Measurements from ENCODE around the gene FCRL6. TPM values are rescaled to one million over a fixed set of nuclear protein-coding genes. Genes with fewer than 3 reads are reported as not detected.
A peak's percentile ranks its signal among the peaks of the same experiment; 100 is the strongest.

FCRL6 gene
- total RNA-seq, 1 experiment from 2014 or later = not detected

- Mint-ChIP-seq H3K9me3 (ENCODE audit: unreplicated experiment) (no peaks in the 10 kb centered on the region), H3K4me3 (ENCODE audit: unreplicated experiment) (no peak overlapping the region), H3K27me3 (ENCODE audit: insufficient read depth, unreplicated experiment) (no peaks in the 10 kb centered on the region), H3K4me1 (ENCODE audit: low read depth, unreplicated experiment) (peaks cover 47% of the 10 kb centered on the region), H3K27ac (ENCODE audit: unreplicated experiment) (no peak overlapping the region), H3K36me3 (ENCODE audit: insufficient read depth, unreplicated experiment) (peaks cover 7% of the 10 kb centered on the region)
- DNase-seq = no peak
- no peaks in the 10 kb centered on the region for H3K27me3 ChIP-seq (replicated peaks; ENCODE audit: control insufficient read depth, insufficient read depth, low read length)
- POLR2A ChIA-PET = no interaction called here
- H3K4me1 ChIP-seq = peaks cover 33% of the 10 kb centered on the region
- H3K36me3 ChIP-seq (ENCODE audit: control insufficient read depth, insufficient read depth, low read length) = no peaks in the 10 kb centered on the region
- H3K9me3 ChIP-seq = no peaks in the 10 kb centered on the region
- no TSS peak for BruUV-seq (replicated peaks)
- TF ChIP-seq CTCF (IDR thresholded peaks at IDR 0.05; ENCODE audit: insufficient read depth in 1 of 2, low read depth in 1 of 2, low read length in 1 of 2, severe bottlenecking in 1 of 2, unreplicated experiment in 1 of 2) = no peak
- intact Hi-C loops (cut with micrococcal nuclease; ENCODE audit: unreplicated experiment) = no loop called here
- CTCF ChIA-PET = interaction anchor here (0.8 to 1.0 kb wide), 2 partner anchors 12 to 220 kb away, joined by 3 to 5 read pairs; no protein-coding TSS in a partner anchor
- H3K4me3 ChIP-seq (ENCODE audit: low read depth, low read length) = no peak overlapping the region
Observed at GRCh38 chr1:159786966-159787365, 15.2 kb upstream of the FCRL6 start.

- H3K4me1 Mint-ChIP-seq (ENCODE audit: low read depth, unreplicated experiment) = peaks cover 31% of the 10 kb centered on the region
- BruUV-seq (replicated peaks) = no TSS peak
Observed at GRCh38 chr1:159790237-159790917, 11.8 kb upstream of the FCRL6 start.

DNA sequence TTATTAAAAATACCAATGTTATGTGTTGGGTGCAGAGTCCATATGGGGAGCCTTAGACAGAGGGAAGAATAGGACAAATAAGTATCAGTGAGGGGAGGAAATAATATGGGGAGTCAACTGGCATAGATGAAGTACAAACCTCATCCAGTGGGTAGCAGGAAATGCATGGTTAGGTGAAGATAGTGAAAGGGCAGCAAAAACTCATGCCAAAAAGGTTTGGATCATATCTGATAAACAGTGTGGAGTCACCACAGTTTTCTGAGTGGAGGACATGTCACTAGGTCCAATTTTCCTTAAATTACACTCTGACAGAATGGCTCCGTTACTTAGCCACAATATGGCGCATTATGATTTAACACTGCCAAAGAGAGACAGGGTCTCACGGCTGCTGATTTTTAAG lies 11.1 kb upstream of the FCRL6 start:
- intact Hi-C loops (cut with micrococcal nuclease; ENCODE audit: unreplicated experiment) = loop anchor here (5.0 kb wide), 1 partner anchor 629 kb away; no protein-coding TSS in a partner anchor
- TF ChIP-seq CTCF (IDR thresholded peaks at IDR 0.05; ENCODE audit: insufficient read depth in 1 of 2, low read depth in 1 of 2, low read length in 1 of 2, severe bottlenecking in 1 of 2, unreplicated experiment in 1 of 2) = no peak
- no peaks in the 10 kb centered on the region for H3K9me3 Mint-ChIP-seq (ENCODE audit: unreplicated experiment)
- peaks cover 17% of the 10 kb centered on the region for H3K4me1 ChIP-seq
- ChIA-PET POLR2A (no interaction called here), CTCF (no interaction called here)
- peaks cover 4% of the 10 kb centered on the region for H3K27me3 Mint-ChIP-seq (ENCODE audit: insufficient read depth, unreplicated experiment)
- H3K36me3 ChIP-seq (ENCODE audit: control insufficient read depth, insufficient read depth, low read length) = no peaks in the 10 kb centered on the region
- peaks cover 31% of the 10 kb centered on the region for H3K4me1 Mint-ChIP-seq (ENCODE audit: low read depth, unreplicated experiment)
- no peaks in the 10 kb centered on the region for H3K27me3 ChIP-seq (replicated peaks; ENCODE audit: control insufficient read depth, insufficient read depth, low read length)
- no peaks in the 10 kb centered on the region for H3K36me3 Mint-ChIP-seq (ENCODE audit: insufficient read depth, unreplicated experiment)
- BruUV-seq (replicated peaks) = no TSS peak
- H3K9me3 ChIP-seq = no peaks in the 10 kb centered on the region
- H3K4me3 Mint-ChIP-seq (ENCODE audit: unreplicated experiment) = no peak overlapping the region
- no peak overlapping the region for H3K27ac Mint-ChIP-seq (ENCODE audit: unreplicated experiment)
- no peak overlapping the region for H3K4me3 ChIP-seq (ENCODE audit: low read depth, low read length)
- no peak for DNase-seq

More at GRCh38 chr1:159790237-159790917, 11.8 kb upstream of the FCRL6 start:
- ChIA-PET CTCF (interaction anchor here (0.6 to 2.3 kb wide), 8 partner anchors 9 to 592 kb away, joined by 3 to 26 read pairs (median 3); partner anchors contain the start of gene DUSP23), POLR2A (no interaction called here)
- Histone ChIP-seq H3K4me3 (ENCODE audit: low read depth, low read length) (no peak overlapping the region), H3K36me3 (ENCODE audit: control insufficient read depth, insufficient read depth, low read length) (no peaks in the 10 kb centered on the region), H3K27me3 (replicated peaks; ENCODE audit: control insufficient read depth, insufficient read depth, low read length) (no peaks in the 10 kb centered on the region), H3K4me1 (peaks cover 20% of the 10 kb centered on the region), H3K9me3 (no peaks in the 10 kb centered on the region)
- Mint-ChIP-seq H3K27me3 (ENCODE audit: insufficient read depth, unreplicated experiment) (peaks cover 4% of the 10 kb centered on the region), H3K9me3 (ENCODE audit: unreplicated experiment) (no peaks in the 10 kb centered on the region), H3K36me3 (ENCODE audit: insufficient read depth, unreplicated experiment) (no peaks in the 10 kb centered on the region), H3K4me3 (ENCODE audit: unreplicated experiment) (no peak overlapping the region), H3K27ac (ENCODE audit: unreplicated experiment) (no peak overlapping the region)
- intact Hi-C loops (cut with micrococcal nuclease; ENCODE audit: unreplicated experiment) = loop anchor here (1.0 to 5.0 kb wide), 2 partner anchors 10 to 628 kb away; partner anchors contain the start of gene DUSP23
- peak; percentile 51 to 58 for DNase-seq
- TF ChIP-seq CTCF (IDR thresholded peaks at IDR 0.05; ENCODE audit: insufficient read depth in 1 of 2, low read depth in 1 of 2, low read length in 1 of 2, severe bottlenecking in 1 of 2, unreplicated experiment in 1 of 2) = peak; percentile 59 to 65

Data from Caco-2 (cell line).